Fibroblast of skin of back (primary cell): ENCODE results near the gene CIB4.

Experiments used
- DNase-seq: peaks from one replicate; pipeline ENCODE4 v3.0.0-alpha.2; 2013

The CIB4 gene

GRCh38 chr2:26605999-26606846 is 34.9 kb downstream of the CIB4 start:
- no peak for DNase-seq

- DNase-seq = peak; percentile 37
Observed at GRCh38 chr2:26605195-26605998, 35.8 kb downstream of the CIB4 start.

GRCh38 chr2:26602575-26602974 is 38.6 kb downstream of the CIB4 start:
- DNase-seq = no peak

GRCh38 chr2:26599387-26599786 is 41.8 kb downstream of the CIB4 start:
- no peak for DNase-seq

- DNase-seq = no peak
Observed at GRCh38 chr2:26598996-26599373, 42.2 kb downstream of the CIB4 start.

- DNase-seq = no peak
Observed at GRCh38 chr2:26598336-26598995, 42.7 kb downstream of the CIB4 start.

GRCh38 chr2:26597197-26597596 is 44.0 kb downstream of the CIB4 start:
- DNase-seq = no peak

- no peak for DNase-seq
Observed at GRCh38 chr2:26595146-26595545, 46.0 kb downstream of the CIB4 start.

- no peak for DNase-seq
Observed at GRCh38 chr2:26591619-26592505, 49.3 kb downstream of the CIB4 start.

- DNase-seq = no peak
Observed at GRCh38 chr2:26590980-26591618, 50.1 kb downstream of the CIB4 start.

- no peak for DNase-seq
Observed at GRCh38 chr2:26590508-26590907, 50.7 kb downstream of the CIB4 start.

GRCh38 chr2:26588576-26588975 is 52.6 kb downstream of the CIB4 start:
- DNase-seq = no peak

GRCh38 chr2:26587994-26588393 is 53.2 kb downstream of the CIB4 start:
- no peak for DNase-seq

- DNase-seq = no peak
Observed at GRCh38 chr2:26585966-26586365, 55.2 kb downstream of the CIB4 start.

- no peak for DNase-seq
Observed at GRCh38 chr2:26585100-26585499, 56.1 kb downstream of the CIB4 start.

- no peak for DNase-seq
Observed at GRCh38 chr2:26584656-26585055, 56.5 kb downstream of the CIB4 start.

GRCh38 chr2:26584191-26584590 is 57.0 kb downstream of the CIB4 start:
- no peak for DNase-seq

- DNase-seq = no peak
Observed at GRCh38 chr2:26583381-26583911, 57.7 kb downstream of the CIB4 start.

- no peak for DNase-seq
Observed at GRCh38 chr2:26582890-26583289, 58.3 kb downstream of the CIB4 start.

- no peak for DNase-seq
Observed at GRCh38 chr2:26581991-26582842, 58.9 kb downstream of the CIB4 start.
